Parathyroid adenoma (tissue), 2 donors: Measurements from ENCODE around the gene NDUFA1.
"Not testable (repeated sequence)": the region's sequence is repeated elsewhere in the genome, so short reads cannot be mapped to it uniquely, and the experiment has no call there.

Experiments used
- H2AFZ ChIP-seq: fragments of 300-600 bp; sonication (generic); one replicate; pipeline ENCODE4 v1.7.0; 2017; ENCODE audit warnings: antibody characterized with exemption, mild to moderate bottlenecking
- H3K27ac ChIP-seq: fragments of 300-600 bp; sonication (generic); one replicate; pipeline ENCODE4 v1.7.0; 2017
- H3K27me3 ChIP-seq: fragments of 300-600 bp; sonication (generic); one replicate; pipeline ENCODE4 v1.7.0; 2017; ENCODE audit warnings: low read length; ENCODE audit not compliant: control insufficient read depth, insufficient read depth
- H3K36me3 ChIP-seq: fragments of 300-600 bp; sonication (generic); one replicate; pipeline ENCODE4 v1.7.0; 2017; ENCODE audit warnings: low read length; ENCODE audit not compliant: control insufficient read depth, insufficient read depth
- H3K4me1 ChIP-seq: fragments of 300-600 bp; sonication (generic); one replicate; pipeline ENCODE4 v1.7.0; 2017; ENCODE audit warnings: control low read depth
- H3K4me2 ChIP-seq: fragments of 300-600 bp; sonication (generic); one replicate; pipeline ENCODE4 v1.7.0; 2017; ENCODE audit warnings: low read length
- H3K4me3 ChIP-seq: fragments of 300-600 bp; sonication (generic); one replicate; pipeline ENCODE4 v1.7.0; 2017; ENCODE audit warnings: low read depth, low read length
- H3K79me2 ChIP-seq: fragments of 300-600 bp; sonication (generic); one replicate; pipeline ENCODE4 v1.7.0; 2017; ENCODE audit warnings: control low read depth
- H3K9ac ChIP-seq: fragments of 300-600 bp; sonication (generic); one replicate; pipeline ENCODE4 v1.7.0; 2017; ENCODE audit warnings: mild to moderate bottlenecking
- H3K9me3 ChIP-seq: fragments of 300-600 bp; sonication (generic); one replicate; pipeline ENCODE4 v1.7.0; 2017; ENCODE audit warnings: low read length; ENCODE audit not compliant: control insufficient read depth
- TF ChIP-seq, protein P1 (sequence below): fragments of 300-600 bp; sonication (generic); IDR thresholded peaks from one replicate; pipeline ENCODE4 v1.7.0; 2017; ENCODE audit warnings: antibody characterized with exemption, mild to moderate bottlenecking
- donor health status: primary hyperparathyroidism.

NDUFA1 gene

DNA sequence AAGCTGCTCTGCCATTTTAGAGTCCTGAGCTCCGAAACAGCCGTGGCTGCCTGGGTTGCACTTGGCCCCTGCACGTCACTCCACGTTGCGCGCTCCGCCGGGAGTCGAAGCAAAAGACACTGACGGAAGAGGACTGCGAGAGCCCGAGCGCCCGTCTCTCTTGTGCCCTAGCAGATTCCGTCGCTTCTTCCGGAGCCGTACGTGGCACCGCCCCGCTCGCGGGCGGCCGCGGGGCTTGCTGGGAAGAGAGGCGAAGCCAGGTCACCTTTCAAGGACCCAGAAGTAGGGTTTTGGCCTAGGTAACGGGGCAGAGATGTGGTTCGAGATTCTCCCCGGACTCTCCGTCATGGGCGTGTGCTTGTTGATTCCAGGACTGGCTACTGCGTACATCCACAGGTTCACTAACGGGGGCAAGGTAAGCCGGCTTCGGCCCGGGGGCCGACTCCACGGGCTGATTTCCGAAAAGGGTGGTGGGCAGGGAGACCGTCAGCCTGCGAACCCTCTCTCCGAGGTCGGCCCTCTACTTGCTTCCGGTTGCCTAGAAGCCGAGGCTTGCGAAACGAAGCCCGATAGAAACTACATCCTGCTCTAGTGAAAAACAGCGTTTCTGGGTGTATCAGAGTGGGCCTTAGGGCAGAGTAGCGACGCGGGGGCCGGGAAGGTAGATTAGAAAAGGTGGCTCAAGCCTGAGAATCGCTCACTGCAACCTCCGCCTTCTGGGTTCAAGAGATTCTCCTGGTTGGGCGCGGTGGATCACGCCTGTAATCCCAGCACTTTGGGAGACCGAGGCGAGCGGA lies at the start of gene NDUFA1, which contains the start of gene RNF113A:
Gene NDUFA1, plus strand, starts transcription at position 234 of the 797 bp plus-strand sequence. Its CDS starts 80 bp downstream, at position 314.
Gene RNF113A, minus strand, starts transcription at position 135 of the 797 bp plus-strand sequence. Its CDS starts 120 bp downstream, at position 15.
- peak within 1 kb of the TSS; percentile 93 for H3K9ac ChIP-seq
- peak within 1 kb of the TSS; percentile 99 for H3K27ac ChIP-seq
- H3K4me2 ChIP-seq, result peak within 1 kb of the TSS; percentile 71
- H3K4me3 ChIP-seq, result peak within 1 kb of the TSS; percentile 89
- H3K36me3 ChIP-seq, result no peaks in the 10 kb centered on the region
- H2AFZ ChIP-seq, result peak within 1 kb of the TSS; percentile 86
- H3K9me3 ChIP-seq, result no peaks in the 10 kb centered on the region
- peaks cover 6% of the 10 kb centered on the region for H3K79me2 ChIP-seq
- TF ChIP-seq, protein P1, sequence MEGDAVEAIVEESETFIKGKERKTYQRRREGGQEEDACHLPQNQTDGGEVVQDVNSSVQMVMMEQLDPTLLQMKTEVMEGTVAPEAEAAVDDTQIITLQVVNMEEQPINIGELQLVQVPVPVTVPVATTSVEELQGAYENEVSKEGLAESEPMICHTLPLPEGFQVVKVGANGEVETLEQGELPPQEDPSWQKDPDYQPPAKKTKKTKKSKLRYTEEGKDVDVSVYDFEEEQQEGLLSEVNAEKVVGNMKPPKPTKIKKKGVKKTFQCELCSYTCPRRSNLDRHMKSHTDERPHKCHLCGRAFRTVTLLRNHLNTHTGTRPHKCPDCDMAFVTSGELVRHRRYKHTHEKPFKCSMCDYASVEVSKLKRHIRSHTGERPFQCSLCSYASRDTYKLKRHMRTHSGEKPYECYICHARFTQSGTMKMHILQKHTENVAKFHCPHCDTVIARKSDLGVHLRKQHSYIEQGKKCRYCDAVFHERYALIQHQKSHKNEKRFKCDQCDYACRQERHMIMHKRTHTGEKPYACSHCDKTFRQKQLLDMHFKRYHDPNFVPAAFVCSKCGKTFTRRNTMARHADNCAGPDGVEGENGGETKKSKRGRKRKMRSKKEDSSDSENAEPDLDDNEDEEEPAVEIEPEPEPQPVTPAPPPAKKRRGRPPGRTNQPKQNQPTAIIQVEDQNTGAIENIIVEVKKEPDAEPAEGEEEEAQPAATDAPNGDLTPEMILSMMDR, result no peak
- H3K4me1 ChIP-seq, result peaks cover 4% of the 10 kb centered on the region
- H3K27me3 ChIP-seq, result no peaks in the 10 kb centered on the region

DNA sequence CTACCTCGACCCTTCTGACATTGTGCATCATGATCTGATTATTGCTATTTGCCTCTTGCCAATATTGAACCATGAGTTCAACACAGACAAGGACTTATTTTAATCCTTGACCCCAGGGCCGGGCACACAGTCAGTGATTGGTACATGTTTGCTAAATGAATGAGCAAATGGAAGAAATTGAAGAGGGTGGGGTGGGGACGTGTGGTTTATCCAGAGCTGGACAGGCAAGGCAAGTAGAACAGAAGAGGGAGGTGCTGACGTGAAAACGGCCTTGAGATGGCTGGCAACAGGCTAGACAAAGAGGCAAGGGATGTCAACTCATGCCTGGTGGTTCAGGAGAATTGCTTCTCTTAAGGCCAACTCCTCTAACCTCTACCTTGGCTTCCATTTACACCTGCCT lies 47.4 kb upstream of the NDUFA1 start:
- H3K27me3 ChIP-seq, H3K36me3 ChIP-seq, H3K4me2 ChIP-seq, H3K9me3 ChIP-seq, H3K27ac ChIP-seq, H2AFZ ChIP-seq, H3K4me1 ChIP-seq, H3K4me3 ChIP-seq, H3K79me2 ChIP-seq, H3K9ac ChIP-seq: not testable (repeated sequence)

DNA sequence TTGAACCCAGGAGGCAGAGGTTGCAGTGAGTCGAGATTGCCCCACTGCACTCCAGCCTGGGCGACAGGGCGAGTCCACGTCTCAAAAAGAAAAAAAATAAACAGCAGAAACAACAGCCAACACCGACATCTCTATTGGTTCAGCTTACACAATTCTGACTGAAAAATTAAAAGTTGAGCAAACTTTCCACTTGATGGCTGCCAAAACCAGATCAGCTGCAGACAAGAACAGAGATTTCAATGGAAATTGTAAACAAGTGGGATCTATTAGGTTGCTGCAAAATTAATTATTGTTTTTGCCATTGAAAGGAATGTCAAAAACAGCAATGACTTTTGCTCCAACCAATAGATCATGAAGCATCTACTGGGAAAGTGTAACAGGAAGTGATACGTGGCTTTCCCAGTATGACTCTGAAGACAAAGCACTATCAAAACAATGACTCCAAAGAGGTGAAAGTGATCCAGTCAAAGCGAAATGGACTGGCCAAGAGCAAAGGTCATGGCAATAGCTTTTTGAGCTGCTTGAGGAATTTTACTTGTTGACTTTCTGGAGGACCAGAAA lies 45.2 kb upstream of the NDUFA1 start:
- TF ChIP-seq, protein P1, result no peak
- H3K4me1 ChIP-seq, result no peaks in the 10 kb centered on the region
- H3K4me3 ChIP-seq, result no peak overlapping the region
- no peaks in the 10 kb centered on the region for H3K36me3 ChIP-seq
- no peak overlapping the region for H3K27ac ChIP-seq
- no peak overlapping the region for H2AFZ ChIP-seq
- no peaks in the 10 kb centered on the region for H3K27me3 ChIP-seq
- H3K4me2 ChIP-seq, result no peak overlapping the region
- H3K79me2 ChIP-seq, result no peaks in the 10 kb centered on the region
- no peak overlapping the region for H3K9ac ChIP-seq
- H3K9me3 ChIP-seq, result no peaks in the 10 kb centered on the region

DNA sequence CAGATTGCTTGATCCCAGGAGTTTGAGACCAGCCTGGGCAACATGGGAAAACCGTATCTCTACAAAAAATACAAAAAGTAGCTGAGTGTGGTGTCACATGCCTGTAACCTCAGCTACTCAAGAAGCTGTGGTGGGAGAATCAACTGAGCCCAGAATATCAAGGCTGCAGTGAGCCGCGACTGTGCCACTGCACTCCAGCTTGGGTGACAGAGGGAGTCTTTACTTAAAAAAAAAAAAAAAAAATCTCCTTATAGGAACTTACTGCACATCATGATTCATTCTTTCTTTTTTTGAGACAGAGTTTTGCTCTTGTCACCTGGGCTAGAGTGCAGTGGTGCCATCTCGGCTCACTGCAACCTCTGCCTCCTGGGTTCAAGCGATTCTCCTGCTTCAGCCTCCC lies 43.2 kb upstream of the NDUFA1 start:
- H3K36me3 ChIP-seq, result no peaks in the 10 kb centered on the region
- H3K4me2 ChIP-seq, result no peak overlapping the region
- H2AFZ ChIP-seq, result no peak overlapping the region
- H3K4me1 ChIP-seq, result no peaks in the 10 kb centered on the region
- no peak overlapping the region for H3K4me3 ChIP-seq
- H3K9me3 ChIP-seq, result no peaks in the 10 kb centered on the region
- H3K27me3 ChIP-seq, result no peaks in the 10 kb centered on the region
- H3K27ac ChIP-seq, result no peak overlapping the region
- H3K79me2 ChIP-seq, result no peaks in the 10 kb centered on the region
- no peak overlapping the region for H3K9ac ChIP-seq
- TF ChIP-seq, protein P1, result no peak

DNA sequence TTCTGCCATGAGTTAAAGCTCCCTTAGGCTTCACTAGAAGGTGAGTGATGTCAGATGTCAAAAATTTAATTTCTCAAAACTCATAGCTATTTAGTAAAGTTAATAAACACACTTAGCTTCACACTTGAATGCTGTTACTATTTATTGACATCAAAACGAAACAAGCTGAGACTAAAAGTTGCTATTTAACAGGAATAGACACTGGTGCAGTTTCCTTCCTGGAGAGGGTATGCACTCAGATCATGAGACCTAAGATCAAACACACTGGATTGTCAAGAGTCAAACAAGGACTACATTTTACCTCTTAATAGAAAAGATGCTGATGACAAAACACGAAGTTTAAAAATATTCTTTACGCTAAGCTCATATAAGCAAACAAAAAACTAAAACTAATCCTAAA lies 37.7 kb upstream of the NDUFA1 start:
- no peaks in the 10 kb centered on the region for H3K79me2 ChIP-seq
- H3K9ac ChIP-seq, result no peak overlapping the region
- no peaks in the 10 kb centered on the region for H3K9me3 ChIP-seq
- TF ChIP-seq, protein P1, result no peak
- no peaks in the 10 kb centered on the region for H3K4me1 ChIP-seq
- H3K27ac ChIP-seq, result no peak overlapping the region
- H2AFZ ChIP-seq, result no peak overlapping the region
- no peaks in the 10 kb centered on the region for H3K27me3 ChIP-seq
- no peak overlapping the region for H3K4me2 ChIP-seq
- no peaks in the 10 kb centered on the region for H3K36me3 ChIP-seq
- no peak overlapping the region for H3K4me3 ChIP-seq
